Iris pigment epithelial cell (primary cell): Measurements from ENCODE around the gene IFT81.
"Not testable (repeated sequence)": the region's sequence is repeated elsewhere in the genome, so short reads cannot be mapped to it uniquely, and the experiment has no call there.

ENCODE experiments used
- DNase-seq: peaks from one replicate; pipeline ENCODE4 v3.0.0-alpha.2; 2011; ENCODE audit warnings: low read depth

Gene IFT81, protein sequence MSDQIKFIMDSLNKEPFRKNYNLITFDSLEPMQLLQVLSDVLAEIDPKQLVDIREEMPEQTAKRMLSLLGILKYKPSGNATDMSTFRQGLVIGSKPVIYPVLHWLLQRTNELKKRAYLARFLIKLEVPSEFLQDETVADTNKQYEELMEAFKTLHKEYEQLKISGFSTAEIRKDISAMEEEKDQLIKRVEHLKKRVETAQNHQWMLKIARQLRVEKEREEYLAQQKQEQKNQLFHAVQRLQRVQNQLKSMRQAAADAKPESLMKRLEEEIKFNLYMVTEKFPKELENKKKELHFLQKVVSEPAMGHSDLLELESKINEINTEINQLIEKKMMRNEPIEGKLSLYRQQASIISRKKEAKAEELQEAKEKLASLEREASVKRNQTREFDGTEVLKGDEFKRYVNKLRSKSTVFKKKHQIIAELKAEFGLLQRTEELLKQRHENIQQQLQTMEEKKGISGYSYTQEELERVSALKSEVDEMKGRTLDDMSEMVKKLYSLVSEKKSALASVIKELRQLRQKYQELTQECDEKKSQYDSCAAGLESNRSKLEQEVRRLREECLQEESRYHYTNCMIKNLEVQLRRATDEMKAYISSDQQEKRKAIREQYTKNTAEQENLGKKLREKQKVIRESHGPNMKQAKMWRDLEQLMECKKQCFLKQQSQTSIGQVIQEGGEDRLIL

DNA sequence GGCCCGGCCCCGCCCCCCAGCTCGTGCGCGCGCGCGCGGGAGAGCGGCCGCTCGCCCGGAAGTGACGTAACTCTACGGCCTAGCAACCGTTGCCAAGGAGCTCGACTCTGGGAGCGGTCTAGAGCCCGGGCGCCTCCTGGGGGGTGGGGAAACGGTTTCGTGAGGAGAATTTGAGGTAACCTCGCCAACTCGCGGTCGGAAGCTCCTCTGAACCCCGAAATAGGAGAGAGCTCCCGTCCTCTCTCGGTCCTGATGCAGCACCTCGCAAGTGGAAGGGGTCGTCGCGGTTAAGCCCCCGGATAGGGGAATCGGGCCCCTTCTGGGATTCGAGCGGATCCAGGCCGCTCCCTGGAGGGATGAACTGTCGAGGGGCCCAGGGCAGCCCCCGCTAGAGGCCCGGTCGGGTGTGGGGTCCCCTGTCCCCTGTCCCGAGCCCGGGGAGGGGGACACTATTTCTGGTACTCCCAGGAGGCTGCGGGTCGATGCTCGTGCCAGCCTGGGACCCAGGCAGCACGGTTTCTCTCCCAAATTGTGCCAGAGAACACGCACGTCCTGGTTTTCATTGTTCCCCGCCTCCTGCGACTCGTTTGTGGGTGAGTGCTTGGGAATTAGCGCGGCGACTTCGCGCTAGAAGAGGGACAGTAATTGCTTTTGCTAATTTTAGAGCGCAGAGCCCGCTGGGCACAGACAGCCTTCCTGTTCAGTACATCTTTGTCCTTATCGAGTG is at the start of gene IFT81:
Gene IFT81, plus strand, starts transcription at position 89 of the 727 bp plus-strand sequence. CDS start 3,024 bp downstream, outside the sequence.
- peak; percentile 91 for DNase-seq

DNA sequence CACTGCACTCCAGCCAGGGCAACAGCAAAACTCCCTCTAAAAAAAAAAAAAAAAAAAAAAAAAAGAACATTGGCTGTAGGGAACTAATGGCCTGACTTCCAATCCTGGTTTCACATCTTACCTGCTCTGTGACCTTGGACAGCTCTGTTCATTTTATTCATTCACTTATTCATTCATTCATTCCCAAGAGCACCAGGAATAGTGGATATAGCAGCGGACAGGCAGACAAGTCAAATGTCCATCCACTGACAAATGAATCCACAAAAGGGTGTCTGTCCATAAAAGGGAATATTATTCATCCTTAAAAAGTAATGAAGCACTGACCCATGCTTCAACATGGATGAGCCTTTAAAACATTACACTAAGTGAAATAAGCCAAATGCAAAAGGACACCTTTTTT is 48.3 kb upstream of the IFT81 start:
- DNase-seq, result no peak

DNA sequence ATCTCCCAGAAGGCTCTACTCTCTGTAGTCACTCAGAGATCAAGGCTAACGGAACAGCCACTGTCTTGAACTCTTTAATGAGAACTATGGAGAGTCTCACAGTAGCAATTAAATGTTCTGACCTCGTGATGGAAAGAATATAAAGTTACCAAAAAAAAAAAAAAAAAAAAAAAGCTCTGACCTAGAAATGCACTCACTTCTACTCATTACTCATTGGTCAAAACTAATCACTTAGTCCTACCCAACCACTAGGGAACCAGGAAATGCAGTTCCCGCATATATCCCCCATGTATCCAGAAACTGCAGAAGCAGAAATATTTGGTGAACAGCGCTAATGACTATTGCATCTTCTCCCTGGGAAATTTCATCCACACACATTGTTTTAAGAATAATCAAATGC is 46.4 kb upstream of the IFT81 start:
- DNase-seq, result peak; percentile 17

DNA sequence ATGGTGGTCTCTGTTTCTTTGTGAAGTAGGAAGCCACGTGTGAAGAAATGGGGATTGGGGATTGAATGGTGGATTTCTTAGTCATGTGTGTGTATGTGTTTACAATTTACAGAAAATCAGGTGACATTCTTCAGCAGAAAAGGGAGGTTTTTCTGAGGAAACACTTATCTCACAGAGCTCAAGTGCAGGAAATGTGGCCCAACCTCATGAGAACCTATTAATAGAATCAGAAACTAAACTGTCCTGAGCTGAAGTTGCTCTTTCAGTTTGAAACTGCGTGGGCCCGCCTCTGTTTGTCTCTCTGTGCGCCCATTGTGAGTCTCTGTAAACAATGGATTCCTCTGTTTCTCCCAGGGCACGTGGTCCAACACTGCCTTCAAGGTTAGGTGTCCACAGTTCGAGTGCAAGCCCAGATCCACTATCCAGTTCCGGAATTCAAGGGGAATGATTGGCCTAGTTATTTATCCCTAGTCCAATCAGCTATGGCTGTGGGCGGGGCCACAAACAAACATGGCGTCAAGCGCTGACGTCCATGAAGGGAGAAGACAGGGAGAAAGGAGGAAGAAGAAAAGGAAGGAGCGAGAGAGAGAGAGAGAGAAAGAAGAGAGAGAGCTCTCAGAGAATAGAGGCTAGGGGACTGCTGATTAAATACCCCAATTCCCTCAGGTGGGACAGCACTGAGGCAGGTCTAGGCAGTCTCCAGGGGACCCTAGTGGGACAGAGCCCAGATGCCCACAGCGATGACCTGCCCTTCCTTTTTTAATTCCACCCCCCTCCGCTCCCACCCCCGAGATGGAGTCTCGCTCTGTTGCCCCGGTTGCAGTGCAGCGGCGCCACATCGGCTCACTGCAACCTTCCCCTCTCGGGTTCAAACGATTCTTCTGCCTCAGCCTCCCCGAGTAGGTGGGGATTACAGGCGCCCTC is 44.4 kb upstream of the IFT81 start:
- peak; percentile 62 for DNase-seq

DNA sequence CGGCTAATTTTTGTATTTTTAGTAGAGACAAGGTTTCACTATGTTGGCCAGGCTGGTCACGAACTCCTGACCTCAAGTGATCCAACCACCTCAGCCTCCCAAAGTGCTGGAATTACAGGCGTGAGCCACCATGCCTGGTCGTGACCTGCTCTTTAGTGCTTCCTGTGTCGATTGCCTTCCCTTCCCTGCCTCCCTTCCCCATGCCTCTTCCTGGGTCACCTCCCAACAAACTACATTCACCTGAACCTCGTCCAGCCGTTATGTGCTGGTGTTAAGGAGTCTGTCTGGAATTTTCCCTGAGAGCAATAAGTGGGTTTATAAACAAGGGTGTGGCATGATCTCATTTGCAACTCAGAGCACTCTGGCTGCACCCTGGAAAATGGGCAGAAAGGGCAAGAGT is 43.7 kb upstream of the IFT81 start:
- no peak for DNase-seq

DNA sequence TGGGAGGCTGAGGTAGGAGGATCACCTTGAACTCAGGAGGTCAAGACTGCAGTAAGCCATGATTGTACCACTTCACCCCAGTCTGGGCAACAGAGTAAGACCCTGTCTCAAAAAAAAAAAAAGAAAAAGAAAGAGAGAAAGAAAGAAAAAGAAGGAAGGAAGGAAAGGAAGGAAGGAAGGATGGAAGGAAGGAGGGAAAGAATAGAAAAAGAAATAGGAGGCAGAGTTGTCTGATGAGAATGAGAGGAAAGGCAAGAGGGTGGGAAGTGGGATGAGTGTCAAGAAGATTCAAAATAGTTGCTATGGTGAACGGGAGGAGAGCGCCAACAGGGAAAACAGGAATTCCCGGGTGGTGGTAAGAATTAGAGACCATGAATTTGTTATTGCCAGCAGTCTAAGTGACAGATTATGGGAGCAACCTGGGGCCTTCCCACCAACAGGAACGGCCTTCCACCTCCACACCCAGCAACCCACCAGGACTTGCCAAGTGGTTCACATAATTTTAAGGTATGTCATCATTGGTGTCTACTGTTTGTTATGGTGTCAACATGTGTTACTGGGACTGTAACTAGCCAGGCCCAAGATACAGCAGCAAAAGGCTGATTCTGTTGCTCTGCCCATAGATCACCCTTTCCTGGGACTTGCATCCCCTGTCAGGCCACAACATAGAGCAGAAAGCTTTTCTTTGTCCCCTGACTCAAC is 39.7 kb upstream of the IFT81 start:
- no peak for DNase-seq

DNA sequence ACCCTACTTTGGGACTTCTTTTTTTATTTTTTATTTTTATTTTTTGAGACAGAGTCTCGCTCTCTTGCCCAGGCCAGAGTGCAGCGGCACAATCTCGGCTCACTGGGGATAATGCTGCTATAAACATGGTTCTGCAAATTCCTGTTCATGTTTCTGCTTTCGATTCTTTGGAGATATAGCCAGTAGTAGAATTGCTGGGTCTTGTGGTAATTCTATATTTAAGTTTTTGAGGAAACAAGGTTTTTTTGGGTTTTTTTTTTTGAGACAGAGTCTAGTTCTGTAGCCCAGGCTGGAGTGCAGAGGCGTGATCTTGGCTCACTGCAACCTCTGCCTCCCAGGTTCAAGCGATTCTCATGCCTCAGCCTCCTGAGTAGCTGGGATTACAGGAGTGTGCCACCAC is 35.9 kb upstream of the IFT81 start:
- DNase-seq, result not testable (repeated sequence)

DNA sequence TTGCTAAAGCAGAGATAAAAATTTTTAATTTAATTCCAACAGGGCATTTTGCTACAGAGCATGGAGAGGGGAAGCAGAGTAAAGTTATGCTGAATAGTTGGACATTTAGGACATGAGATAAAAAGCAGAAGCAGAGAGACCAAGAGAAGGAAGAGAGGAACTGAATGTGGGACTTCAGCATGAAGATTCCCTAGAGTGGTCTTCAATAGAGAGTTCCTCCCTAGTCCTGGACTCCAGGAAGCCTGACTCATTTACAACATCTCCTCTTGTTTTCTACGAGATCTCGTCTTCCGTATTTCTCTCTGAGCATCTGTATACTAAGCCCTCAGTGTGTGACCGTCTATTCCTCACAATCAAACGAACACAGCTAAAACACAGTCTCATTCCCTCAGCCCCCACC is 35.2 kb upstream of the IFT81 start:
- DNase-seq, result no peak

DNA sequence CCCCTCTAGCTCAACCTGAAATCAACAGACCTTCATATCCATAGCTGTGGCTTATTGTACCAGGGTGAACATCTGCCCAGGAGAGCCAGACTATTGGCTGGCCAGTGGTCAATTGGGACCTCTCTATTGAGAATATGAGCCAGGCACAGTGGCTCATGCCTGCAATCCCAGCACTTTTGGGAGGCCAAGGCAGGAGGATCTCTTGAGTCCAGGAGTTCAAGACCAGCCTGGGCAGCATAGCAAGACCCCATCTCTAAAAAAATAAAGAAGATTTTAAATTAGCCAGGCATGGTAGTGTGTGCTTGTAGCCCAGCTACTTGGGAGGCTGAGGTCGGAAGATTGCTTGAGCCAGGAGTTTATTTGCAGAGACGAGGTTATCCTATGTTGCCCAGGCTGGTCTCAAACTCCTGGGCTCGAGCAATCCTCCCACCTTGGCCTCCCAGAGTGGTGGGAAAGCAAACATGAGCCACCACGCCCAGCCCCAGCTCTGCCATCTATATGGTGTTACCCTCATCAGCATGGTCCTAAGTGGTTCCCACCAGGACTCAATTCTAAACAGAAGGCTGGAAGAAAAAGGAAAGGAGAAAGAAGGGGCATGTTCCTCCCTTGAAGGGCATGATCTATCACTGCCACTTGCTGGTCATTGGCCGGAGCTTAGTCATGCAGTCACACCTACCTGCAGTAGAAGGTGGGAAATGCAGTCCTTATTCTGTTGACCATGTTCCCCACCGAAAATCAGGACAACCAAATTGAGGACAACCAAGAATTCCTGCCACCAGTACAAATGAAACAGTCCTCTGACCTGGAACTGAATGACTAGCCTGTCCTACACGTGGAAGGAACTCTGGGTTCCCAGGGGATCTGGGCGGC is 33.7 kb upstream of the IFT81 start:
- DNase-seq, result no peak

DNA sequence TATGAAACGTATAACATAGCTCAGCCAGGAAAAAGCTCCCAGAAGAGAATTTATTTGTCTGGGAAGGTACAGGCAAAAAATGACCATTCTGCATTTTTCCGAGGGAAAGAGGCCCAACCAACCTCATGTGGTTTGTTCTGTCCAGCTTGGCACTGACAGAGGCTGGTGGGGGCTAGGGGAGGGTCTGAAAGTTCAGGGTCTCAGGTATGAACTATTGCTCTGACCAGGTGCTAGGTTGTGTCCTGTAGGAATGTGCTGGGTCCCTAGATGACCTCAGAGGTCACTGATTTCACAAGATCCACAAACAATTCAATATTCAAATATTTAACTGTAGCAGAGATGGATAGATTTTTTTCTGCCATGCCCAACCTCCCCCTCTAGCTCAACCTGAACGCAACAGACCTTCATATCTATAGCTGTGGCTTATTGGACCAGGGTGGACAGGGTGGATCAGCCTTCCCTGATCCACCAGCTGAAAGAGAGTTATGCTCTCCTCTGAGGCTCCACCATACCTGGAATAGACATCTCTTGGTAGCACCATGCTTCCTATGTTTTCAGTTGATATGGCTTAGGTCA is 32.9 kb upstream of the IFT81 start:
- no peak for DNase-seq

DNA sequence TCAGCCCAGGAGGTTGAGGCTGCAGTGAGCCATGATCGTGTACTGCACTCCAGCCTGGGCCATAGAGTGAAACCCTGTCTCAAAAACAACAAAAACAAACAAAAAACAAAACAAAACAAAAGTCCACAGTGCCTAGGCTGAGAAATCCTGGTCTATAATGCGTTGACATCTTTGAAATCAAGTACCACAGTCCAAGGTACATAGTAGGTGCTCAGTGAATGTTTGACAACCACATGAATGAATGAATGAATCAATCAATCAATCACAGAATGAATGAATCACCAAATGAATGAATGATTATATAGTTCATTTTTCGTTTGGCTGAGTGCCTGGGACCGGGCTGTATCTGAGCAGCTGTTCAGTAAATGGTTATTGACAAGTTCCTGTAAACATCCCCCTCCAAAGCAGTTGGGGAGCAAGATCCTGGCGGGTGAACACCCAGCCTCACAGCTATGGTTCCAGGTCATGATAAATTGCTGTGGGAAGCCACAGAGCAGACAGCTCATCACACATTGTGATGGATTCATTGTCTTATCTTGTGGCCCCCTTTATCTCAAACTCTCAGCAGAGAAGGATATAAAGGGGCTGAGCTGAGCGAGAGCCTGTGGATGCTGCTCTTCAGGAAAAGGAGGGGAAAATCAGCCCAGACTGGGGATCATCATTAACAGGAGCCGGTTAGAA is 30.4 kb upstream of the IFT81 start:
- DNase-seq, result no peak

DNA sequence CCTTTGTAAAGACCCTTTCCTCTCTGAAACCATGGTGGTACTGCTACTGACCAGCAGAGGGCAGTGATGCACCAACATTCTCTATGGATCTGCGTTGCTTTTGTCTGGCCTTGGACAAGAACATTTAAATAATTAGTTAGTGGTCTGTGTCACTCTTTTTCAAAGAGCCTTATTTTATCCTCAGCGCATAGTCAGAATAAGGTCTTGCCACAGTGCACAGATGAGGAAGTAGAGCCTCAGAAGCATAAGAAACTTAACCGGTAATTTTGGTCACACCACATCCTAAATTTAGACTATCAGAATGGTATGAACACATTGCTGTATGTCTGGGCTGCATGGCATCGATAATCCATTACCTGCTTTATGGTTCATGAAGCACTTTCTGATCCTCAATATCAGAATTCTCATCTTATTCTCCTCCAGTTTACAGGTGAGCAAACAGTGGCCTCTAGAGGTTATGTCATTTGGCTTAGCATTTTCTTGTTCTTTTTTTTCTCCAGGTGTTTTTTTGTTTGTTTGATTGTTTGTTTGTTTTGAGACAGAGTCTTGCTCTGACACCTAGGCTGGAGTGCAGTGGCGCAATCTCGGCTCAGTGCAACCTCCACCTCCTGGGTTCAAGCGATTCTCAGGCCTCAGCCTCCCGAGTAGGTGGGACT is 23.7 kb upstream of the IFT81 start:
- DNase-seq, result peak; percentile 73

DNA sequence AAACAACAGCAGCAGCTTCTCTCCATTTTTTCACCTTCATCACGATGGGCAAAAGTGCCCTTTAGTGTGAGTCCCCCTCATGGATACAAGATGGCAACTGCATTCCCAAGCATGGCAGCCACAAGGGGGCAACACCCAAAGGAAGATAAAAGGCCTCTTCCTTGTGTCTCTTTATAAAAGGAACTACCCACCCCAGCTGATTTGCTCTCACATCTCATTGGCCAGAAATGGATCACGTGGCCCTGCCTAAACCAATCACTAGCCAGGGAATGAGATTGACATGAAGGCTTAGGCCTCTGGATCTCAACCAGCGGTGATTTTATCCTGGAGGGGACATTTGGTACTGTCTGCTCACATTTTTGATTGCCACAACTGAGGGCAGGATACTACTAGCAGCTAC is 21.9 kb upstream of the IFT81 start:
- peak; percentile 82 for DNase-seq

DNA sequence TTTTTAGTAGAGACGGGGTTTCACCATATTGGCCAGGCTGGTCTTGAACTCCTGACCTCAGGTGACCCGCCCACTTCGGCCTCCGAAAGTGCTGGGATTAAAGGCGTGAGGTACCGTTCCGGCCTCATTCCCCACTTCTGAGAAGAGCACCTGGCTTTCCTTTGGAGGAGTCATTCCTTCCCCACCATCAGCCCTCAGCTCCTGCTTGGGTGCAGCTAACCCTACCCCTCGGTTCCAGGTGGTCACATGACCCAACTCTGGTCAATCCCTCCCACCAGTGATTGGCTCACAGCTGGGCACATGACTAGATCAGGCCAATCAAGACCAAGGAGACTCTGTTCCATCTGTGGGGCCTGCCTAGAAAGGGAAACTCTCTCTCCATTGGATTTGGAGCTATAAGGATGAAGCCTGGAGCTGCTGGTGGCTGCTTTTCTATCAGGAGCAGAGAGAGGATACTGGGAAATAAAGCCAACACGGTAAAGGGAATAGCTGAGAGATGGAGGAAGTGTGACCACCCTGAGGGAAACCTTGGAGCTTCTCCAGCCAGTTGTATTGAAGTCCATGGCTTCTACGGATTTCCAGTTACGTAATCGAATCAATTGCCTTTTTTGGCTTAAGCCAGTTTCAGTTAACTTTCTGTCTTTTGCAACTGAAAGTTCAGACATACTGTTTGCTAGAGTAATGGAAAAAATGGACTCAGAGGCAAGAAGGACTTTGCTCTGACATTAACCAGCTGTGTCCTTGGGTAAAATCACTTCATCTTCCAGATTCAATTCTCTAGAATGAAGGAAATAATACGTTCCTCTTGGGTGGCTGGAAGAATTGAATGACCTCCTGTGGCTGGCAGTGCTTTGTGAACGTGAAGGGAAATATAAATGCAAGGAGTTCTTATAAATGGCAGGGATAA is 19.7 kb upstream of the IFT81 start:
- DNase-seq, result peak; percentile 71

DNA sequence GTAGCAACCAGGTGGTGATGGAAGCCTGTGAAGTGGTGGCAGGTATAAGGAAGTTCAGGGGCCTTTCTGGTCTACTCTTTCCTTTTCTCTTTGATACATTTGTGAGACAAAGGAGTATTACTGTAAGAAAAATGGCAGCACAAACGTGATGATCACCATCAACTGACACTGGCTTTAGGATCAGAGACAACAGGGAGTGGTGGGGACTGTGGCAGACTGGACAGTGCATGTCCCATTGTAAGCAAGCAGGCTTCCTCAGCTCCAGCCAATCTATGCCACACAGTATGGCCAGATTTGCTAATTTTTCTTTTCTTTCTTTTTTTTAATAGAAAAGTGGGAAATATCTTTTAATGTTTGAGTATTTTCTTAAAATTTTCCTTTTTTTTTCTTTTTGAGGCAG is 19.0 kb upstream of the IFT81 start:
- no peak for DNase-seq

DNA sequence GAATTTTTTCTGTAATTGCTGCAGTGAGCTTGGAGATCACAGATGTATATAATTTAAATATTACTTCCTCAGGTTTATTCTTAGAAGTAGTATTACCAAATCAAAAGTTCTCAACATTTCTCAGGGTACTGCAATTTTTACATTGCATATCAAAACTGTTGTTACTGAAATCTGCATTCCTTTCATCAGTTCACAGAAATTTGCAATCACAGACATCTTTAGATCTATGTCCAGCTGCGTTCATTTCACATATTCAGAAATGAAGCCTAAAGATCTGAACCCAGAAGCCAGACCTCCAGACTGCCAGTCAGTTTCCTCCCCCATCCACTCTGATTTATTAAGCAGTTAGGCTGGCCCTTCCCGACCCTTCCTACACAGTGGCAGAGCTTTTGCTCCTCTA is 18.2 kb upstream of the IFT81 start:
- DNase-seq, result peak; percentile 54
